ENCODE data around the gene MAGOHB.
"Not testable (repeated sequence)": the region's sequence is repeated elsewhere in the genome, so short reads cannot be mapped to it uniquely, and the experiment has no call there.

Gene MAGOHB

GRCh38 chr12:10572021-10572490 lies 41.4 kb downstream of the MAGOHB start:
- H3K4me1 ChIP-seq (ENCODE audit: insufficient read depth, low read length); H3K27me3 ChIP-seq (ENCODE audit: control insufficient read depth in 1 of 2, insufficient read depth in 2 of 2, low read length in 2 of 2); H3K9me3 ChIP-seq (ENCODE audit: low read length); H3K27ac ChIP-seq (ENCODE audit: low read depth, low read length); H3K4me3 ChIP-seq (ENCODE audit: low read depth in 1 of 2, low read length in 2 of 2); H3K36me3 ChIP-seq (ENCODE audit: insufficient read depth, low read length); H3K9ac ChIP-seq (ENCODE audit: low read length): not testable (repeated sequence)

DNA sequence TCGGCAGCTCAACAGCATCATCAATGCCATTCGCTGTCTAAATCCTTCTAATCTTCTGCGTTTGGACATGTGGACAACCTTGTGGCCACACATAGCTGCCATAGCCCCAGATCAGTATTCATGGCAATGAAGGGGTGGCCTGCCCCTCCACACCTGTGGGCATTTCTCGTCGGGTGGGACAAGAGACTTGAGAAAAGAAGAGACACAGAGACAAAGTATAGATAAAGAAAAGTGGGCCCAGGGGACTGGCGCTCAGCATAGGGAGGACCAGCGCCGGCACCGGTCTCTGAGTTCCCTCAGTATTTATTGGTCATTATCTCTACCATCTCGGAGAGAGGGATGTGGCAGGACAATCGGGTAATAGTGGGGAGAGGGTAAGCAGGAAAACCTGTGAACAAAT lies 42.3 kb downstream of the MAGOHB start:
- no peak overlapping the region for H3K9ac ChIP-seq (ENCODE audit: low read length)
- H3K27ac ChIP-seq (ENCODE audit: low read depth, low read length), result no peak overlapping the region
- no peaks in the 10 kb centered on the region for H3K4me1 ChIP-seq (ENCODE audit: insufficient read depth, low read length)
- no peaks in the 10 kb centered on the region for H3K36me3 ChIP-seq (ENCODE audit: insufficient read depth, low read length)
- H3K4me3 ChIP-seq (ENCODE audit: low read depth in 1 of 2, low read length in 2 of 2), result no peak overlapping the region
- no peaks in the 10 kb centered on the region for H3K27me3 ChIP-seq (ENCODE audit: control insufficient read depth in 1 of 2, insufficient read depth in 2 of 2, low read length in 2 of 2)
- no peaks in the 10 kb centered on the region for H3K9me3 ChIP-seq (ENCODE audit: low read length)

GRCh38 chr12:10567813-10568212 lies 45.6 kb downstream of the MAGOHB start:
- no peaks in the 10 kb centered on the region for H3K27me3 ChIP-seq (ENCODE audit: control insufficient read depth in 1 of 2, insufficient read depth in 2 of 2, low read length in 2 of 2)
- H3K4me1 ChIP-seq (ENCODE audit: insufficient read depth, low read length), result no peaks in the 10 kb centered on the region
- H3K9ac ChIP-seq (ENCODE audit: low read length), result no peak overlapping the region
- no peak overlapping the region for H3K27ac ChIP-seq (ENCODE audit: low read depth, low read length)
- H3K36me3 ChIP-seq (ENCODE audit: insufficient read depth, low read length), result no peaks in the 10 kb centered on the region
- no peak overlapping the region for H3K4me3 ChIP-seq (ENCODE audit: low read depth in 1 of 2, low read length in 2 of 2)
- H3K9me3 ChIP-seq (ENCODE audit: low read length), result no peaks in the 10 kb centered on the region

- H3K27me3 ChIP-seq (ENCODE audit: control insufficient read depth in 1 of 2, insufficient read depth in 2 of 2, low read length in 2 of 2), result no peaks in the 10 kb centered on the region
- no peaks in the 10 kb centered on the region for H3K4me1 ChIP-seq (ENCODE audit: insufficient read depth, low read length)
- H3K9me3 ChIP-seq (ENCODE audit: low read length), result no peaks in the 10 kb centered on the region
- no peak overlapping the region for H3K27ac ChIP-seq (ENCODE audit: low read depth, low read length)
- H3K36me3 ChIP-seq (ENCODE audit: insufficient read depth, low read length), result no peaks in the 10 kb centered on the region
- H3K4me3 ChIP-seq (ENCODE audit: low read depth in 1 of 2, low read length in 2 of 2), result no peak overlapping the region
- H3K9ac ChIP-seq (ENCODE audit: low read length), result no peak overlapping the region
Measured at GRCh38 chr12:10563966-10564365, 49.4 kb downstream of the MAGOHB start.

- no peaks in the 10 kb centered on the region for H3K4me1 ChIP-seq (ENCODE audit: insufficient read depth, low read length)
- H3K27ac ChIP-seq (ENCODE audit: low read depth, low read length), result no peak overlapping the region
- no peak overlapping the region for H3K4me3 ChIP-seq (ENCODE audit: low read depth in 1 of 2, low read length in 2 of 2)
- no peak overlapping the region for H3K9ac ChIP-seq (ENCODE audit: low read length)
- no peaks in the 10 kb centered on the region for H3K27me3 ChIP-seq (ENCODE audit: control insufficient read depth in 1 of 2, insufficient read depth in 2 of 2, low read length in 2 of 2)
- H3K9me3 ChIP-seq (ENCODE audit: low read length), result no peaks in the 10 kb centered on the region
- no peaks in the 10 kb centered on the region for H3K36me3 ChIP-seq (ENCODE audit: insufficient read depth, low read length)
Measured at GRCh38 chr12:10563002-10563401, 50.4 kb downstream of the MAGOHB start.

GRCh38 chr12:10562306-10562933 lies 51.0 kb downstream of the MAGOHB start:
- H3K9ac ChIP-seq (ENCODE audit: low read length), result no peak overlapping the region
- H3K4me3 ChIP-seq (ENCODE audit: low read depth in 1 of 2, low read length in 2 of 2), result no peak overlapping the region
- H3K9me3 ChIP-seq (ENCODE audit: low read length), result no peaks in the 10 kb centered on the region

GRCh38 chr12:10559244-10559643 lies 54.2 kb downstream of the MAGOHB start:
- H3K9ac ChIP-seq (ENCODE audit: low read length), result no peak overlapping the region
- no peaks in the 10 kb centered on the region for H3K27me3 ChIP-seq (ENCODE audit: control insufficient read depth in 1 of 2, insufficient read depth in 2 of 2, low read length in 2 of 2)
- H3K27ac ChIP-seq (ENCODE audit: low read depth, low read length), result no peak overlapping the region
- no peaks in the 10 kb centered on the region for H3K36me3 ChIP-seq (ENCODE audit: insufficient read depth, low read length)
- no peaks in the 10 kb centered on the region for H3K9me3 ChIP-seq (ENCODE audit: low read length)
- H3K4me3 ChIP-seq (ENCODE audit: low read depth in 1 of 2, low read length in 2 of 2), result no peak overlapping the region
- no peaks in the 10 kb centered on the region for H3K4me1 ChIP-seq (ENCODE audit: insufficient read depth, low read length)

More at GRCh38 chr12:10562306-10562933, 51.0 kb downstream of the MAGOHB start:
- Histone ChIP-seq H3K27ac (ENCODE audit: low read depth, low read length) (no peak overlapping the region), H3K36me3 (ENCODE audit: insufficient read depth, low read length) (no peaks in the 10 kb centered on the region), H3K4me1 (ENCODE audit: insufficient read depth, low read length) (no peaks in the 10 kb centered on the region), H3K27me3 (ENCODE audit: control insufficient read depth in 1 of 2, insufficient read depth in 2 of 2, low read length in 2 of 2) (no peaks in the 10 kb centered on the region)

- Histone ChIP-seq H3K9me3 (ENCODE audit: low read length) (no peaks in the 10 kb centered on the region), H3K36me3 (ENCODE audit: insufficient read depth, low read length) (no peaks in the 10 kb centered on the region), H3K27me3 (ENCODE audit: control insufficient read depth in 1 of 2, insufficient read depth in 2 of 2, low read length in 2 of 2) (no peaks in the 10 kb centered on the region), H3K27ac (ENCODE audit: low read depth, low read length) (no peak overlapping the region), H3K9ac (ENCODE audit: low read length) (no peak overlapping the region), H3K4me1 (ENCODE audit: insufficient read depth, low read length) (no peaks in the 10 kb centered on the region), H3K4me3 (ENCODE audit: low read depth in 1 of 2, low read length in 2 of 2) (no peak overlapping the region)
Measured at GRCh38 chr12:10558789-10559188, 54.6 kb downstream of the MAGOHB start.

- H3K9ac ChIP-seq (ENCODE audit: low read length), result no peak overlapping the region
- no peaks in the 10 kb centered on the region for H3K27me3 ChIP-seq (ENCODE audit: control insufficient read depth in 1 of 2, insufficient read depth in 2 of 2, low read length in 2 of 2)
- H3K36me3 ChIP-seq (ENCODE audit: insufficient read depth, low read length), result no peaks in the 10 kb centered on the region
- H3K27ac ChIP-seq (ENCODE audit: low read depth, low read length), result no peak overlapping the region
- no peaks in the 10 kb centered on the region for H3K4me1 ChIP-seq (ENCODE audit: insufficient read depth, low read length)
- H3K9me3 ChIP-seq (ENCODE audit: low read length), result no peaks in the 10 kb centered on the region
- H3K4me3 ChIP-seq (ENCODE audit: low read depth in 1 of 2, low read length in 2 of 2), result no peak overlapping the region
Measured at GRCh38 chr12:10558301-10558700, 55.1 kb downstream of the MAGOHB start.

DNA sequence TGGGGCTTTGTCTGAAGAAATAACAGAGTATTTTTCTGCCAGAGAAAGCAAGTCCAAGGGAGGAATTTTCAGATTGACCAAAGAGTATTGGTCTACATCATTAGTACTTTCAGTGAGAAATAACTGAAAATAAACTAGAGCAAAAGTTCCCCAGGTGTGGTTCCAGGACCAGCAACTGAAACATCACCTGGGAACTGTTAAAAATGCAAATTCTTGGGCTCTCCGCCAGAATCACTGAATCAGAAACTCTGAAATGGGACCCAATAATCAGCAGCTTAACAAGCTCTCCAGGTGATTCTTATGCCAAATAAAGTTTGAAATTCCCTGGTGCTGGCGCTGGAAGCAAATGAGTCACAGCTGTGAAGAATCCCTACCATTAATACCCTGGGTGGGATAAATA lies 55.6 kb downstream of the MAGOHB start:
- Histone ChIP-seq H3K9ac (ENCODE audit: low read length) (no peak overlapping the region), H3K4me1 (ENCODE audit: insufficient read depth, low read length) (no peaks in the 10 kb centered on the region), H3K36me3 (ENCODE audit: insufficient read depth, low read length) (no peaks in the 10 kb centered on the region), H3K27me3 (ENCODE audit: control insufficient read depth in 1 of 2, insufficient read depth in 2 of 2, low read length in 2 of 2) (no peaks in the 10 kb centered on the region), H3K9me3 (ENCODE audit: low read length) (no peaks in the 10 kb centered on the region), H3K4me3 (ENCODE audit: low read depth in 1 of 2, low read length in 2 of 2) (no peak overlapping the region), H3K27ac (ENCODE audit: low read depth, low read length) (no peak overlapping the region)

DNA sequence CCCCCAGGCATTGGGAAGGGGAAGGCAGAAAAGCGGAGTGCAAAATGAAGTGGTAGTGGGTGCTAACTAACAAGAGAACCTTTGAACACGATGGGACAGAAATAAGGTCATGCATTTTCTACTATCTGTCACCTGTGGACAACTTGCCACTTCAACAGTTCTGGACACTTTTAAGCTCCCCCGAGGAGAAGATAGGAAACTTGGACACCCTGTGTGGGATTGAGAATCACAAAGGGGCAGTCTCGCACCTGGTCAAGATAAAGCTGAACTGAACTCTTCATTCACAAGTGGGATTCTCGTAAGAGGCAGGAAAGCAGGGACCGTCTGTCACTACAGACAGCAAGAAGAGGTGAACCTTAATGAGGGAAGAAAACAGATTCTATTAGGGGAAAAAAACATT lies 56.1 kb downstream of the MAGOHB start:
- Histone ChIP-seq H3K9me3 (ENCODE audit: low read length) (no peaks in the 10 kb centered on the region), H3K9ac (ENCODE audit: low read length) (no peak overlapping the region), H3K4me1 (ENCODE audit: insufficient read depth, low read length) (no peaks in the 10 kb centered on the region), H3K27ac (ENCODE audit: low read depth, low read length) (no peak overlapping the region), H3K36me3 (ENCODE audit: insufficient read depth, low read length) (no peaks in the 10 kb centered on the region), H3K4me3 (ENCODE audit: low read depth in 1 of 2, low read length in 2 of 2) (no peak overlapping the region), H3K27me3 (ENCODE audit: control insufficient read depth in 1 of 2, insufficient read depth in 2 of 2, low read length in 2 of 2) (no peaks in the 10 kb centered on the region)

DNA sequence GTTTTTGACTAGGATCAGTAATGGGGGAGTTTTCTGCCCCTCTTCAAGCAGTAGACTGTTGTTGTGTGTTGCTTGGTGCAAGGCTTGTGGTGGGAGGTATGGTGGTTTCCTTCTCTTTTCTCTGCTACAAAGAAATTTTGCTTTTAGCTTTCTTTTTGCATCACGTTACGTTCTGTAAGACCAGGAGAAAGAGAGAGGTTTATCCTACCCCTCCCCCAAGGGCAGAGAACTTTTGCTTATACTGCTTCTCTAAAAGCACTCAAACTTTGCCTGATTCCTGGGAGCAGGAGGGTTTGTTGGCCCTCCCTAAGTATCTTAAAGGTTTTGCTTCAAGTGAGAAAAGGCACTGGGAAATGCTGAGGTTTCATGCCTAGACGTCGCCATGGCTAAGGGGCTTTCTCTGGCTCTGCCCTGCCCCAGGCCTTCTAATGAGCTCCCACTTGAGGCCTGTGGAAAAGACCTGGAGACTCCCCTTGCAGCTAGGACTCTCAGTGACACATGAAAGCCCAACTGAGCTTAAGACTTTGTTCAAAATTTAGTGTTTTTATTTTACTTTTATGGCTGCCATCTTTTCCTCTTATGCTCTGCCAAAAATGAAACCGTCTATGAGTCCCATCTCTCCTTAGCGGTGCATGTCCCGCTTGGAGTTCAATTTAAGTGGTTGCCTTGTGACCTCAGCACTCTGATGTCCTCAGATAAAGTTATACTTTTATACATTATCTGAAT lies 58.5 kb downstream of the MAGOHB start:
- Histone ChIP-seq H3K9me3 (ENCODE audit: low read length) (no peaks in the 10 kb centered on the region), H3K27me3 (ENCODE audit: control insufficient read depth in 1 of 2, insufficient read depth in 2 of 2, low read length in 2 of 2) (no peaks in the 10 kb centered on the region), H3K4me3 (ENCODE audit: low read depth in 1 of 2, low read length in 2 of 2) (no peak overlapping the region), H3K36me3 (ENCODE audit: insufficient read depth, low read length) (no peaks in the 10 kb centered on the region), H3K4me1 (ENCODE audit: insufficient read depth, low read length) (no peaks in the 10 kb centered on the region), H3K27ac (ENCODE audit: low read depth, low read length) (no peak overlapping the region), H3K9ac (ENCODE audit: low read length) (no peak overlapping the region)

All from muscle layer of colon (tissue), 2 donors.